Measurements from ENCODE around the gene PCNX4. TPM values are rescaled to one million over a fixed set of nuclear protein-coding genes. Genes with fewer than 3 reads are reported as not detected.

The PCNX4 gene
- polyA plus RNA-seq, 1 experiment = 67.2 TPM

DNA sequence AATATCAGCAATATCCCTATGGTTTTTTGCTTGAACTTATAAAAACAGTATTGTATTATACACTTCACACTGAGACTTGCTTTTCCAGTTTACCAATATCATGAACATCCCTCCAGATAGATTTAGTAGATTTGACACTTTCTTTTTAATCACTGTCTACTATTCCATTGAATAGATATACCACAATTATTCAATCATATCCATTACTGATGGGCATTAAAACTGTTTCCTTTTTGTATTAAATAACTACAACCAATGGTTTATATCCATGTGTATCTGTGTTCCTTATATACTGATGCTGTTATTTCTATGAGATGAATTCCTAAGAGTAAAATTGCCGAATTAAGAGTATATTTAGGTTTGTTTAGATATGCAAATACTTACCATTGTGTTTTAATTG lies 86.4 kb downstream of the PCNX4 start:
- TF ChIP-seq, protein P1, sequence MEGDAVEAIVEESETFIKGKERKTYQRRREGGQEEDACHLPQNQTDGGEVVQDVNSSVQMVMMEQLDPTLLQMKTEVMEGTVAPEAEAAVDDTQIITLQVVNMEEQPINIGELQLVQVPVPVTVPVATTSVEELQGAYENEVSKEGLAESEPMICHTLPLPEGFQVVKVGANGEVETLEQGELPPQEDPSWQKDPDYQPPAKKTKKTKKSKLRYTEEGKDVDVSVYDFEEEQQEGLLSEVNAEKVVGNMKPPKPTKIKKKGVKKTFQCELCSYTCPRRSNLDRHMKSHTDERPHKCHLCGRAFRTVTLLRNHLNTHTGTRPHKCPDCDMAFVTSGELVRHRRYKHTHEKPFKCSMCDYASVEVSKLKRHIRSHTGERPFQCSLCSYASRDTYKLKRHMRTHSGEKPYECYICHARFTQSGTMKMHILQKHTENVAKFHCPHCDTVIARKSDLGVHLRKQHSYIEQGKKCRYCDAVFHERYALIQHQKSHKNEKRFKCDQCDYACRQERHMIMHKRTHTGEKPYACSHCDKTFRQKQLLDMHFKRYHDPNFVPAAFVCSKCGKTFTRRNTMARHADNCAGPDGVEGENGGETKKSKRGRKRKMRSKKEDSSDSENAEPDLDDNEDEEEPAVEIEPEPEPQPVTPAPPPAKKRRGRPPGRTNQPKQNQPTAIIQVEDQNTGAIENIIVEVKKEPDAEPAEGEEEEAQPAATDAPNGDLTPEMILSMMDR (IDR thresholded peaks at IDR 0.05; ENCODE audit: low read depth, low read length) = no peak
- Histone ChIP-seq H3K27ac (ENCODE audit: low read depth, low read length) (no peak overlapping the region), H3K9me3 (ENCODE audit: control insufficient read depth, insufficient read depth, low read length) (no peaks in the 10 kb centered on the region), H3K27me3 (ENCODE audit: control insufficient read depth, insufficient read depth, low read length) (no peaks in the 10 kb centered on the region), H3K4me3 (ENCODE audit: low read depth, low read length) (no peak overlapping the region)
- CTCF ChIA-PET = interaction anchor here (10.4 kb wide), 1 partner anchor 213 kb away, joined by 169 read pairs; no protein-coding TSS in a partner anchor
- POLR2A ChIA-PET = no interaction called here
- no peak for DNase-seq (ENCODE audit: low read depth, low spot score)

DNA sequence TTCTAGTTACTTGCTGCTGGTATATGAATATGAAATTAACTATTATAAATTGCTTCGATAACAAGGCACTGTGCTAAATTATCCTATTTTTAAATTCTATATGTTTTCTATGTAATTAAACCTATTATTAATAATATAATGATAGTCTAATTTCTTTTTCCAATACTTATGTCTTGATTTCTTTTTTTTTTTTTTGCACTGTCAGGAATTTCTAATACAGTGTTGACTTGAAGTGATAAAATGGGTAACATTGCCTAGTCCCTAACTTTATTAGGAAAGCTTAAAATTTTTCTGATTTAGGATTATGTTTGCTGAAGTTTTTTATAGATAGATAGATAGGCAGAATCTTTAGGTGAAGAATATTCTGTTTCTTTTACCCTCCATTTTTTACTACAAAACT lies 87.1 kb downstream of the PCNX4 start:
- H3K4me3 ChIP-seq (ENCODE audit: low read depth, low read length) = no peak overlapping the region
- no peak for DNase-seq (ENCODE audit: low read depth, low spot score)
- H3K9me3 ChIP-seq (ENCODE audit: control insufficient read depth, insufficient read depth, low read length) = no peaks in the 10 kb centered on the region
- no peak overlapping the region for H3K27ac ChIP-seq (ENCODE audit: low read depth, low read length)
- H3K27me3 ChIP-seq (ENCODE audit: control insufficient read depth, insufficient read depth, low read length) = no peaks in the 10 kb centered on the region
- ChIA-PET CTCF (interaction anchor here (10.4 kb wide), 1 partner anchor 214 kb away, joined by 169 read pairs; no protein-coding TSS in a partner anchor), POLR2A (no interaction called here)
- TF ChIP-seq, protein P1 (IDR thresholded peaks at IDR 0.05; ENCODE audit: low read depth, low read length) = no peak

DNA sequence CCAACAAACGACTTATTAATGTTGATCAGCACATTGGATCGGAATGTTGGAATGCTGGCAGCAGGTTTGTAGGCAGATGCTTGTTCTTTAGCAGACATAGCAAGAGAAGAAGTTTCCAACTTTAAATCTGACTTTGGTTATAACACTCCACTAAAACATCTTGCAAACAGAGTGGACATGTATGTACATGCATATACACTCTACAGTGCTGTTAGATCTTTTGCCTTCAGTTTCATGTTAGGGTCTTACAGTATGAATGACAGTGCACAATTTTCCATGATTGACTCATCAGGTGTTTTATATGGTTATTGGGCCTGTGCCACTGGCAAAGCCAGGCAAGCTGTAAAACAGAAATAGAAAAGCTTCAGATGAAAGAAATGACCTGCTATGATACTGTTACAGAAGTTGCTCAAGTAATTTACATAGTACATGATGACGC lies 87.7 kb downstream of the PCNX4 start:
- Histone ChIP-seq H3K27me3 (ENCODE audit: control insufficient read depth, insufficient read depth, low read length) (no peaks in the 10 kb centered on the region), H3K4me3 (ENCODE audit: low read depth, low read length) (no peak overlapping the region), H3K9me3 (ENCODE audit: control insufficient read depth, insufficient read depth, low read length) (no peaks in the 10 kb centered on the region), H3K27ac (ENCODE audit: low read depth, low read length) (peak overlapping the region; percentile 41)
- ChIA-PET POLR2A (no interaction called here), CTCF (interaction anchor here (8.4 to 10.4 kb wide), 2 partner anchors 113 to 215 kb away, joined by 169 to 188 read pairs; no protein-coding TSS in a partner anchor)
- peak; percentile 11 for DNase-seq (ENCODE audit: low read depth, low spot score)
- TF ChIP-seq, protein P1 (IDR thresholded peaks at IDR 0.05; ENCODE audit: low read depth, low read length) = no peak

DNA sequence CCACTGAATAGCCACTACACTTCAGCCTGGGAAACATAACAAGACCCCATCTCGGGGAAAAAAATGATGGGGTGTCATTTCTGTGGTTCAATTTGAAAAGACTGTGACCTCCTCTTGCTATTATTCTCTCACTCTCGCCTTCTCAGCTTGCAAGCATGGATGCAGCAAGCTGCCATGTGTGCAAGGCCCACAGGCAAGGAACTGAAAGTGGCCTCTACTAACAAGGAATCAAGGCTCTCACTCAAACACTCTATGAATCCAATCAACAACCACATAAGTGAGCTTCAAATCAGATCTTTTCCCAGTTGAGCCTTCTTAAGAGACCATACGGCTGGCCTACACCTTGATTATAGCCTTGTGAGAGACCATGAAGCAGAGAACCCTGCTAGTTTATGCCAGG lies 91.4 kb downstream of the PCNX4 start:
- no peaks in the 10 kb centered on the region for H3K9me3 ChIP-seq (ENCODE audit: control insufficient read depth, insufficient read depth, low read length)
- TF ChIP-seq, protein P1 (IDR thresholded peaks at IDR 0.05; ENCODE audit: low read depth, low read length) = no peak
- ChIA-PET CTCF (interaction anchor here (0.6 to 10.4 kb wide), 18 partner anchors 8 to 676 kb away, joined by 3 to 188 read pairs (median 6); partner anchors contain the start of gene DHRS7), POLR2A (no interaction called here)
- H3K27ac ChIP-seq (ENCODE audit: low read depth, low read length) = no peak overlapping the region
- H3K4me3 ChIP-seq (ENCODE audit: low read depth, low read length) = no peak overlapping the region
- no peak for DNase-seq (ENCODE audit: low read depth, low spot score)
- no peaks in the 10 kb centered on the region for H3K27me3 ChIP-seq (ENCODE audit: control insufficient read depth, insufficient read depth, low read length)

DNA sequence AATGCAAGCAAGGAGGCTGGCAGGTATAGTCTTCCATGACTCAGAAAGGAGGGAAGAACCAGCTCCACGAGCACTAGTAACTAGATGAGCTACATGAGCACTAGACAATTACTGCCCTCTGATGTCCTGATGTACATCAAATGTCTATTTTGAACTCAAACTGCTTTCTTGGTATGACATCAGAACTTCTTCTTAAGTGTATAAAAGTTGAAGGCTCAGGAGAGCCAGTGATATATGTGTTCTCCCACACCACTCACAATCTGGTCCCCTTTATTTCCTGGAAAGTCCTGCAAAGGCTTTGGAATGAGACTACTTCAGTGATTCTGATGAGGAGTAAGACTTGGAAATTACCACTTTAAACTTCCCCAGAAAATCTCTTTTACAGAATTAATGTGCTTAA lies 92.0 kb downstream of the PCNX4 start:
- Histone ChIP-seq H3K27me3 (ENCODE audit: control insufficient read depth, insufficient read depth, low read length) (no peaks in the 10 kb centered on the region), H3K4me3 (ENCODE audit: low read depth, low read length) (peak overlapping the region; percentile 47; the same call in 1 of the 2 replicates), H3K9me3 (ENCODE audit: control insufficient read depth, insufficient read depth, low read length) (no peaks in the 10 kb centered on the region), H3K27ac (ENCODE audit: low read depth, low read length) (no peak overlapping the region)
- ChIA-PET POLR2A (no interaction called here), CTCF (interaction anchor here (0.6 to 10.4 kb wide), 32 partner anchors 9 to 676 kb away, joined by 3 to 188 read pairs (median 4); partner anchors contain the start of gene DHRS7)
- TF ChIP-seq, protein P1 (IDR thresholded peaks at IDR 0.05; ENCODE audit: low read depth, low read length) = no peak
- DNase-seq (ENCODE audit: low read depth, low spot score) = no peak

Data from AG04450 (cell line).